Mesodermal cell (in vitro differentiated cells): ENCODE data around the gene BST1.
"Not testable (repeated sequence)": the region's sequence is repeated elsewhere in the genome, so short reads cannot be mapped to it uniquely, and the experiment has no call there.

Source experiments
- H3K27ac ChIP-seq: 2 replicates; pipeline ENCODE4 v1.7.0; 2013; ENCODE audit warnings: mild to moderate bottlenecking, low read depth, low read length, moderate library complexity; ENCODE audit not compliant: severe bottlenecking
- H3K36me3 ChIP-seq: 2 replicates; pipeline ENCODE4 v1.7.1; 2013; ENCODE audit warnings: mild to moderate bottlenecking, low read length, moderate library complexity; ENCODE audit not compliant: control insufficient read depth, insufficient read depth
- H3K4me1 ChIP-seq: one replicate; pipeline ENCODE4 v1.7.1; 2013; ENCODE audit warnings: mild to moderate bottlenecking, low read length; ENCODE audit not compliant: insufficient read depth, control insufficient read depth, poor library complexity, severe bottlenecking
- H3K4me3 ChIP-seq: 2 replicates; pipeline ENCODE4 v1.7.0; 2013; ENCODE audit warnings: low read length, control low read depth, mild to moderate bottlenecking; ENCODE audit not compliant: insufficient read depth, poor library complexity, severe bottlenecking; ENCODE audit errors: extremely low read depth
- H3K9me3 ChIP-seq: 2 replicates; pipeline ENCODE4 v1.7.1; 2013; ENCODE audit warnings: mild to moderate bottlenecking, low read length, moderate library complexity; ENCODE audit not compliant: control insufficient read depth
- WGBS, 2 experiments: methylation state at CpG; one replicate each; pipeline ENCODE4 v1.1.5; 2013; ENCODE audit warnings: missing lambda C conversion rate in 2 of 2; ENCODE audit not compliant: insufficient coverage in 2 of 2; 5-methylcytosine and 5-hydroxymethylcytosine counted together

BST1 gene

GRCh38 chr4:15720851-15721250 lies 18.0 kb downstream of the BST1 start:
- no peaks in the 10 kb centered on the region for H3K9me3 ChIP-seq
- WGBS, 2 experiments, result 72% methylated on average over 2 of the region's 2 CpGs; no CpG with 5 or more reads in 1 of the 2 experiments
- H3K4me1 ChIP-seq, result peaks cover 19% of the 10 kb centered on the region
- no peaks in the 10 kb centered on the region for H3K36me3 ChIP-seq
- H3K27ac ChIP-seq, result no peak overlapping the region
- no peak overlapping the region for H3K4me3 ChIP-seq

GRCh38 chr4:15725608-15726007 lies 22.7 kb downstream of the BST1 start:
- Histone ChIP-seq H3K36me3 (no peaks in the 10 kb centered on the region), H3K4me1 (no peaks in the 10 kb centered on the region), H3K27ac (no peak overlapping the region), H3K4me3 (no peak overlapping the region), H3K9me3 (no peaks in the 10 kb centered on the region)
- 67 to 93% methylated on average over 1 to 2 of the region's 4 CpGs for WGBS, 2 experiments

- H3K4me3 ChIP-seq, result no peak overlapping the region
- WGBS, 2 experiments, result 13 to 25% methylated on average over 2 of the region's 3 CpGs
- no peak overlapping the region for H3K27ac ChIP-seq
- H3K9me3 ChIP-seq, result no peaks in the 10 kb centered on the region
- no peaks in the 10 kb centered on the region for H3K36me3 ChIP-seq
- no peaks in the 10 kb centered on the region for H3K4me1 ChIP-seq
These were observed 27.2 kb downstream of the BST1 start for GRCh38 chr4:15729910-15730533.

- H3K27ac ChIP-seq, H3K36me3 ChIP-seq, H3K4me3 ChIP-seq, H3K4me1 ChIP-seq, H3K9me3 ChIP-seq: not testable (repeated sequence)
- WGBS, 2 experiments, result 50 to 71% methylated on average over 2 to 4 of the region's 5 CpGs
These were observed 30.2 kb downstream of the BST1 start for GRCh38 chr4:15733061-15733460.

- Histone ChIP-seq H3K9me3 (no peaks in the 10 kb centered on the region), H3K36me3 (no peaks in the 10 kb centered on the region), H3K4me3 (no peak overlapping the region), H3K27ac (no peak overlapping the region), H3K4me1 (no peaks in the 10 kb centered on the region)
- WGBS, 2 experiments, result 93 to 100% methylated on average over 1 to 2 of the region's 6 CpGs
These were observed 32.7 kb downstream of the BST1 start for GRCh38 chr4:15735536-15735935.

- no peaks in the 10 kb centered on the region for H3K4me1 ChIP-seq
- no peaks in the 10 kb centered on the region for H3K36me3 ChIP-seq
- WGBS, 2 experiments, result 70 to 83% methylated on average over 2 to 4 of the region's 4 CpGs
- no peak overlapping the region for H3K27ac ChIP-seq
- no peak overlapping the region for H3K4me3 ChIP-seq
- no peaks in the 10 kb centered on the region for H3K9me3 ChIP-seq
These were observed 33.7 kb downstream of the BST1 start for GRCh38 chr4:15736514-15737050.

GRCh38 chr4:15737255-15737654 lies 34.4 kb downstream of the BST1 start:
- Histone ChIP-seq H3K9me3 (peaks cover 1% of the 10 kb centered on the region), H3K4me1 (no peaks in the 10 kb centered on the region), H3K36me3 (no peaks in the 10 kb centered on the region), H3K27ac (no peak overlapping the region), H3K4me3 (no peak overlapping the region)
- 67 to 78% methylated on average over 1 to 2 of the region's 3 CpGs for WGBS, 2 experiments

- peaks cover 10% of the 10 kb centered on the region for H3K9me3 ChIP-seq
- no peaks in the 10 kb centered on the region for H3K36me3 ChIP-seq
- 80 to 100% methylated on average over 1 of the region's 1 CpG for WGBS, 2 experiments
- no peak overlapping the region for H3K27ac ChIP-seq
- peaks cover 3% of the 10 kb centered on the region for H3K4me1 ChIP-seq
- H3K4me3 ChIP-seq, result no peak overlapping the region
These were observed 36.0 kb downstream of the BST1 start for GRCh38 chr4:15738877-15739276.

GRCh38 chr4:15740764-15741404 lies 38.0 kb downstream of the BST1 start:
- Histone ChIP-seq H3K27ac (no peak overlapping the region), H3K4me3 (no peak overlapping the region), H3K4me1 (peaks cover 3% of the 10 kb centered on the region), H3K9me3 (peaks cover 10% of the 10 kb centered on the region), H3K36me3 (no peaks in the 10 kb centered on the region)
- 72 to 100% methylated on average over 4 to 5 of the region's 11 CpGs for WGBS, 2 experiments

- H3K4me1 ChIP-seq, result peaks cover 3% of the 10 kb centered on the region
- H3K9me3 ChIP-seq, result peaks cover 10% of the 10 kb centered on the region
- H3K4me3 ChIP-seq, result no peak overlapping the region
- WGBS, 2 experiments, result 86% methylated on average over 1 of the region's 1 CpG; no CpG with 5 or more reads in 1 of the 2 experiments
- H3K27ac ChIP-seq, result no peak overlapping the region
- no peaks in the 10 kb centered on the region for H3K36me3 ChIP-seq
These were observed 39.3 kb downstream of the BST1 start for GRCh38 chr4:15742083-15742582.

- WGBS, 2 experiments, result 67 to 70% methylated on average over 1 of the region's 1 CpG
- peaks cover 10% of the 10 kb centered on the region for H3K9me3 ChIP-seq
- no peaks in the 10 kb centered on the region for H3K36me3 ChIP-seq
- H3K4me1 ChIP-seq, result peaks cover 3% of the 10 kb centered on the region
- H3K27ac ChIP-seq, result no peak overlapping the region
- H3K4me3 ChIP-seq, result no peak overlapping the region
These were observed 39.8 kb downstream of the BST1 start for GRCh38 chr4:15742637-15743036.
